Activated CD4-positive, alpha-beta T cell treated with anti-CD3 and anti-CD28 coated beads, Interleukin-2, amount 10 ng/mL, durations not matched to agents 7 days and 5 days (primary cell): ENCODE data around the gene DROSHA. TPM values are rescaled to one million over a fixed set of nuclear protein-coding genes. Genes with fewer than 3 reads are reported as not detected.

Experiments
- CTCF ChIA-PET: fragments of 350-600 bp; sonication (Branson Sonifier 250); formaldehyde crosslinking; loops from one replicate; lab custom pipeline; 2021; ENCODE audit warnings: antibody characterized with exemption; lab: Charles Lee
- POLR2A ChIA-PET: fragments of 350-600 bp; sonication (Branson Sonifier 250); formaldehyde crosslinking; loops from one replicate; lab custom pipeline; 2021; ENCODE audit warnings: antibody characterized with exemption; lab: Charles Lee
- DNase-seq: peaks from one replicate; pipeline ENCODE4 v3.0.0-alpha.2; 2020
- H3K27ac Mint-ChIP-seq: one replicate; pipeline ENCODE4 v1.8.0; 2021; ENCODE audit warnings: mild to moderate bottlenecking, moderate library complexity, mixed read lengths
- H3K27me3 Mint-ChIP-seq: one replicate; pipeline ENCODE4 v1.8.0; 2021; ENCODE audit warnings: mixed read lengths
- H3K36me3 Mint-ChIP-seq: one replicate; pipeline ENCODE4 v1.8.0; 2021; ENCODE audit warnings: low read depth, mixed read lengths
- H3K4me1 Mint-ChIP-seq: one replicate; pipeline ENCODE4 v1.8.0; 2021; ENCODE audit warnings: mixed read lengths
- H3K4me3 Mint-ChIP-seq: one replicate; pipeline ENCODE4 v1.8.0; 2021; ENCODE audit warnings: mild to moderate bottlenecking, moderate library complexity, mixed read lengths
- H3K9me3 Mint-ChIP-seq: one replicate; pipeline ENCODE4 v1.8.0; 2021; ENCODE audit warnings: mixed read lengths
- total RNA-seq, 2 experiments: library from RNA; stranded (reverse); gene quantifications; one replicate each; pipeline ENCODE4 v1.2.3, GENCODE V29; 2021

The DROSHA gene
- total RNA-seq, 2 experiments from 2014 or later = 76.7 to 80.7 TPM

GRCh38 chr5:31421806-31422586, 109.9 kb downstream of the DROSHA start:
- H3K27ac Mint-ChIP-seq = no peak overlapping the region
- H3K36me3 Mint-ChIP-seq = peaks cover 27% of the 10 kb centered on the region
- CTCF ChIA-PET = interaction anchor here (0.6 kb wide), 2 partner anchors 623 to 950 kb away, joined by 3 read pairs; no protein-coding TSS in a partner anchor
- no peaks in the 10 kb centered on the region for H3K9me3 Mint-ChIP-seq
- H3K27me3 Mint-ChIP-seq = no peaks in the 10 kb centered on the region
- no peak overlapping the region for H3K4me3 Mint-ChIP-seq
- no peak for DNase-seq
- POLR2A ChIA-PET = no interaction called here
- H3K4me1 Mint-ChIP-seq = no peaks in the 10 kb centered on the region

GRCh38 chr5:31417512-31417911, 114.4 kb downstream of the DROSHA start:
- no peaks in the 10 kb centered on the region for H3K27me3 Mint-ChIP-seq
- ChIA-PET POLR2A (no interaction called here), CTCF (no interaction called here)
- no peak overlapping the region for H3K4me3 Mint-ChIP-seq
- no peaks in the 10 kb centered on the region for H3K9me3 Mint-ChIP-seq
- DNase-seq = no peak
- H3K4me1 Mint-ChIP-seq = no peaks in the 10 kb centered on the region
- peaks cover 28% of the 10 kb centered on the region for H3K36me3 Mint-ChIP-seq
- no peak overlapping the region for H3K27ac Mint-ChIP-seq

GRCh38 chr5:31416547-31416946, 115.3 kb downstream of the DROSHA start:
- ChIA-PET POLR2A (no interaction called here), CTCF (no interaction called here)
- no peak overlapping the region for H3K4me3 Mint-ChIP-seq
- DNase-seq = no peak
- no peak overlapping the region for H3K27ac Mint-ChIP-seq
- H3K9me3 Mint-ChIP-seq = no peaks in the 10 kb centered on the region
- peaks cover 27% of the 10 kb centered on the region for H3K36me3 Mint-ChIP-seq
- H3K4me1 Mint-ChIP-seq = no peaks in the 10 kb centered on the region
- H3K27me3 Mint-ChIP-seq = no peaks in the 10 kb centered on the region

- no peak overlapping the region for H3K4me3 Mint-ChIP-seq
- ChIA-PET CTCF (no interaction called here), POLR2A (no interaction called here)
- no peaks in the 10 kb centered on the region for H3K9me3 Mint-ChIP-seq
- peaks cover 21% of the 10 kb centered on the region for H3K36me3 Mint-ChIP-seq
- H3K27ac Mint-ChIP-seq = no peak overlapping the region
- H3K4me1 Mint-ChIP-seq = no peaks in the 10 kb centered on the region
- no peak for DNase-seq
- no peaks in the 10 kb centered on the region for H3K27me3 Mint-ChIP-seq
Measured at GRCh38 chr5:31415960-31416359, 115.9 kb downstream of the DROSHA start.

GRCh38 chr5:31415009-31415923, 116.6 kb downstream of the DROSHA start:
- no peaks in the 10 kb centered on the region for H3K9me3 Mint-ChIP-seq
- H3K4me3 Mint-ChIP-seq = no peak overlapping the region
- peaks cover 22% of the 10 kb centered on the region for H3K36me3 Mint-ChIP-seq
- POLR2A ChIA-PET = no interaction called here
- no peak for DNase-seq
- H3K27ac Mint-ChIP-seq = no peak overlapping the region
- H3K4me1 Mint-ChIP-seq = no peaks in the 10 kb centered on the region
- CTCF ChIA-PET = interaction anchor here (0.6 kb wide), 1 partner anchor 794 kb away, joined by 3 read pairs; no protein-coding TSS in a partner anchor
- no peaks in the 10 kb centered on the region for H3K27me3 Mint-ChIP-seq

GRCh38 chr5:31413030-31413812, 118.7 kb downstream of the DROSHA start:
- CTCF ChIA-PET = no interaction called here
- DNase-seq = no peak
- Mint-ChIP-seq H3K4me3 (no peak overlapping the region), H3K27ac (no peak overlapping the region), H3K27me3 (no peaks in the 10 kb centered on the region), H3K4me1 (no peaks in the 10 kb centered on the region), H3K36me3 (peaks cover 34% of the 10 kb centered on the region), H3K9me3 (no peaks in the 10 kb centered on the region)
- POLR2A ChIA-PET = no interaction called here

- H3K4me1 Mint-ChIP-seq = no peaks in the 10 kb centered on the region
- peaks cover 36% of the 10 kb centered on the region for H3K36me3 Mint-ChIP-seq
- ChIA-PET CTCF (interaction anchor here (1.4 kb wide), 1 partner anchor 11 kb away, joined by 3 read pairs; no protein-coding TSS in a partner anchor), POLR2A (no interaction called here)
- DNase-seq = no peak
- no peak overlapping the region for H3K27ac Mint-ChIP-seq
- no peak overlapping the region for H3K4me3 Mint-ChIP-seq
- no peaks in the 10 kb centered on the region for H3K9me3 Mint-ChIP-seq
- no peaks in the 10 kb centered on the region for H3K27me3 Mint-ChIP-seq
Measured at GRCh38 chr5:31412324-31412723, 119.6 kb downstream of the DROSHA start.

GRCh38 chr5:31410089-31410488, 121.8 kb downstream of the DROSHA start:
- H3K9me3 Mint-ChIP-seq = no peaks in the 10 kb centered on the region
- H3K4me1 Mint-ChIP-seq = no peaks in the 10 kb centered on the region
- no peak overlapping the region for H3K4me3 Mint-ChIP-seq
- POLR2A ChIA-PET = no interaction called here
- CTCF ChIA-PET = interaction anchor here (0.5 to 0.7 kb wide), 2 partner anchors 17 to 149 kb away, joined by 3 to 5 read pairs; no protein-coding TSS in a partner anchor
- DNase-seq = no peak
- no peaks in the 10 kb centered on the region for H3K27me3 Mint-ChIP-seq
- H3K27ac Mint-ChIP-seq = no peak overlapping the region
- H3K36me3 Mint-ChIP-seq = peaks cover 38% of the 10 kb centered on the region

- no peaks in the 10 kb centered on the region for H3K4me1 Mint-ChIP-seq
- ChIA-PET CTCF (no interaction called here), POLR2A (no interaction called here)
- peaks cover 39% of the 10 kb centered on the region for H3K36me3 Mint-ChIP-seq
- H3K27ac Mint-ChIP-seq = no peak overlapping the region
- H3K9me3 Mint-ChIP-seq = no peaks in the 10 kb centered on the region
- no peak for DNase-seq
- no peaks in the 10 kb centered on the region for H3K27me3 Mint-ChIP-seq
- H3K4me3 Mint-ChIP-seq = no peak overlapping the region
Measured at GRCh38 chr5:31408814-31409213, 123.1 kb downstream of the DROSHA start.

- DNase-seq = no peak
- CTCF ChIA-PET = no interaction called here
- Mint-ChIP-seq H3K4me1 (no peaks in the 10 kb centered on the region), H3K4me3 (no peak overlapping the region), H3K27me3 (no peaks in the 10 kb centered on the region), H3K36me3 (peaks cover 37% of the 10 kb centered on the region), H3K9me3 (no peaks in the 10 kb centered on the region), H3K27ac (no peak overlapping the region)
- POLR2A ChIA-PET = no interaction called here
Measured at GRCh38 chr5:31407921-31408693, 123.8 kb downstream of the DROSHA start.

- ChIA-PET POLR2A (no interaction called here), CTCF (no interaction called here)
- Mint-ChIP-seq H3K36me3 (peaks cover 32% of the 10 kb centered on the region), H3K4me3 (no peak overlapping the region), H3K27me3 (no peaks in the 10 kb centered on the region), H3K27ac (no peak overlapping the region), H3K9me3 (no peaks in the 10 kb centered on the region), H3K4me1 (no peaks in the 10 kb centered on the region)
- no peak for DNase-seq
Measured at GRCh38 chr5:31404325-31404724, 127.6 kb downstream of the DROSHA start.

- no peaks in the 10 kb centered on the region for H3K4me1 Mint-ChIP-seq
- POLR2A ChIA-PET = no interaction called here
- H3K27ac Mint-ChIP-seq = no peak overlapping the region
- CTCF ChIA-PET = no interaction called here
- H3K36me3 Mint-ChIP-seq = peaks cover 20% of the 10 kb centered on the region
- H3K4me3 Mint-ChIP-seq = no peak overlapping the region
- no peaks in the 10 kb centered on the region for H3K9me3 Mint-ChIP-seq
- DNase-seq = no peak
- H3K27me3 Mint-ChIP-seq = no peaks in the 10 kb centered on the region
Measured at GRCh38 chr5:31401691-31402090, 130.2 kb downstream of the DROSHA start.
